ENCODE data around the gene TEKT5. TPM values are rescaled to one million over a fixed set of nuclear protein-coding genes. Genes with fewer than 3 reads are reported as not detected.
"Not testable (repeated sequence)": the region's sequence is repeated elsewhere in the genome, so short reads cannot be mapped to it uniquely, and the experiment has no call there.

The TEKT5 gene
- total RNA-seq, 1 donor from 2014 or later: not detected

DNA sequence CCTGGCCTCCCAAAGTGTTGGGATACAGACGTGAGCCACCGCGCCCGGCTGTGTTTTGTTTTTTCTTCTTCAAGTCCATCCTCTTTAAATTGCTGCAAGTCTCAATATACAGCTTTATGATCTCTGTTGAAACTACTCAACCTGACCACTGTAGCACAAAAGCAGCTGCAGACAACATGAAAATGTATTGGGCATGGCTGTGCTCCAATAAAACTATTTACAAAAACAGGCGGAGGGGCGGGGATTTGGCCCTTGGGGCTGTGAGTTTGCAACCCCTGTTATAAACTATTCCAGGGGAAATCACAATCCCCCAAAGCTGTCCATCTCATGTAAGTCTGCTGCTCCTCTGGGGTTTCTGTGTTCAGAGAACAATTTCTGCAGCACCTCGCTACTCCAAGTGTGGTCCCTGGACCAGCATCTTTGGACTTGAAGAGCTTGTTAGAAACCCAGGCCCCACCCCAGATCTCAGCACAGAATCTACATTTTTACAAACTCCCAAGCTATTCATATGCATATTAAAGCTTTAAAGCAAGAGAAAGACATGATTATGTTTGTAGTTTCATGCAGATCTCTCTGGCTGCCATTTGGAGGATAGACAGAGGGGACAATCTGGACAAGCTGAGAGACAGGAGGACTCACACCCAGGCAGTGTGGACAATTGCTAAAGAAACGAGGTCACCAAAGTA, 33.6 kb downstream of the TEKT5 start:
- no peak for DNase-seq (ENCODE audit: low read depth in 2 of 2)

DNA sequence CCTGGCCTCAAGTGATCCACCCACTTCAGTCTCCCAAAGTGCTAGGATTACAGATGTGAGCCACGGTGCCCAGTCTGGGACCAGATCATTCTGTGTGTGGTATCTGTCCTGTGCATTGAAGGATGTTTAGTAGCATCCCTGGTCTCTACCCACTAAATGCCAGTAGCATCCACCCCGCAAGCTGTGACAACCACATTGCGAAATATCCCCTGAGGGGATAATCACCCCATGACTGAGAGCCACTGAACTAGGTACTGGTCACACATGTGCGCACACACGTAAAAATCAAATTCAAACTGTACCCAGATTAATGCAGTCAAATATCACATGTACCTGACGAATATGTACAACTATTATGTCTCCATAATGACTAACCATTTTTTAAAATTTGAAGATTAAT, 35.8 kb downstream of the TEKT5 start:
- DNase-seq (ENCODE audit: low read depth in 2 of 2): no peak

DNA sequence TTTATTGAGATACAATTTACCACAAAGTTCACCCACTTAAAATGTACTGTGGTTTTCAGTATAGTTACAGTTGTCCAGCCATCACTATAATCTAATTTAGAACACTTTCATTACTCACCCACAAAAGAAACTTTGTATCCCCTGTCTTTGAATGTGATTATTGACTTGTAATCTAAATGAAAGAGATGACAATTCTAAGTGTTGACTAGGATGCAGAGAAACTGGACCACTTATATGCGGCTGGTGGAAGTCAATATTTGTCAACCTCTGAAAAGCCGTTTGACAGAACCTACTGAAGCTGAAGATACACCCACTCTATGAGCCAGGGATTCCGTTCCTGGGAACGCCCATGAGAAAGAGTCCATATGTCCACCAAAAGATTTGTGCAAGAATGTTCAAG, 36.8 kb downstream of the TEKT5 start:
- no peak for DNase-seq (ENCODE audit: low read depth in 2 of 2)

DNA sequence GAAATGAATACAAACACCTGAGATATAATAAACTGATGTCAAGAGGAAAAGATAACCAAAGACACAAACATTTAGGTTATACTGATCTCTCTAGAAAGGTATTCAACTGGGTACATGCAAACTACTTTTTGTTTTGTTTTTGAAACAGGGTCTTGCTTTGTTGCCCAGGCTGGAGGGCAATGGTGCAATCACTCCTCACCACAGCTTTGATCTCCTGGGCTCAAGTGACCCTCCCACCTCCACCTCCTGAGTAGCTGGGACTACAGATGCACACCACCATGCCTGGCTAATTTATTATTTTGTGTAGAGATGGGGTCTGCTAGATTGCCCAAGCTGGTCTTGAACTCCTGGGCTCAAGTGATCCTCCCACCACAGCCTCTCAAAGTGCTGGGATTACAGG, 38.1 kb downstream of the TEKT5 start:
- no peak for DNase-seq (ENCODE audit: low read depth in 2 of 2)

DNA sequence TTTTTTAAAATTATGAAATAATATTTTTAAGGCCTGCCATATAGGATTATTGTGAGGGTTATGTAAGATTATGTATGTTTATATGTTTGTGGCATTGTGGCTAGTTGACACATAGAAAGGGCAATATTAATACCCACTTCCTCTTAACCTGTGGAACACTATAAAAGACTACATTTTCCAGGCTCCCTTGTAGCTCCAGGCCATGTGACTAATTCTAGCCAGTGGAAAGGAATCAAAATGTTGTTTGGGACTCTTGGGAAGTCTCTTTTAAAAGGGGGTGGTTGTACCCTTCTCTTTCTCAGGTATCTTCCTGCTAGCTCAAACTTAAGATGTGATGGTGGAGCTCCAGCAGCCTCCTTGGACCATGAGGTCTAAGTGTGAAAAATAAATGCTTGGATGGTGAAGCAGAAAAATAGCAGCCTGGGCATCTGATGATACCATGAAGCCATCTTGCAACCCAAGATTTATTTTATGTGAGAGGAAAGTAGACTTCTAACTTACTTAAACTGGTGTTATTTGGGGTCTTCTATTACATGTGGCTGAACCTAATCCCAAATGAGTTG, 39.2 kb downstream of the TEKT5 start:
- no peak for DNase-seq (ENCODE audit: low read depth in 2 of 2)

DNA sequence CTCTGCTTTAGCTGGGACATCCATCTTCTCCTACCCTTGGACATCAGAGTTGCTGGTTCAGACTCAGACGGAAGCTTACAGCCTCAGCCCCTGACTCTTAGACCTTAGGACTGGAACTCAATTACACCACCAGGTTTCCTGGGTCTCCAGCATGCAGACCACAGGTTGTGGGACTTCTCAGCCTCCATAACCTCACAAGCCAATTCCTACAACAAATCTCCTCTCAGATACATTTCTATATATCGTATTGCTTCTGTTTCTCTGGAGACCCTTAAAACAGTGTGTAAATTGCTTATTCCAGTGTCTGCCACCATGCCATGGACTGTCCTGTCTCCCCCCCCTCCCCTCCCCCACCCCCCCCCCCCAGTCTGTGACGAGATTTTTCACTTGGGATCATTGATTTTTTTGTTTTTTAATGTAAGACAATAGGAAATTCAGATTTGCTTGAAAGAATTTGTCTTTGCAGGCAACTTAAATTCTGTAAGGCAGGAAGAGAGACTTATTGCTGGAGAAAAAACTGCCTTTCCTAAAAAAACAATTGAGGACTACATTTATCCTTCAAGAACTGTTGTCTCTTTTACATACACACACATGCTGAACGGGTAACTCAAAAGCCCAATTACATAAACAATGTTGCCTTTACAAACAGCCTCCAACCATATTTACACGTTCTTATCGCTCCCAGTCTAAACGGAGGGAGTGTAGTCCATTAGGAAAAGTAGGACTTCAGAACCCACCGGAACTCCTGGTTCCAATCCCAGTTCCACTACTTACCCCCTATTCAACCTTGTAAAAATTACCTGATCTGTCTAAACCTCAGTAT, 39.9 kb downstream of the TEKT5 start:
- no peak for DNase-seq (ENCODE audit: low read depth in 2 of 2)

DNA sequence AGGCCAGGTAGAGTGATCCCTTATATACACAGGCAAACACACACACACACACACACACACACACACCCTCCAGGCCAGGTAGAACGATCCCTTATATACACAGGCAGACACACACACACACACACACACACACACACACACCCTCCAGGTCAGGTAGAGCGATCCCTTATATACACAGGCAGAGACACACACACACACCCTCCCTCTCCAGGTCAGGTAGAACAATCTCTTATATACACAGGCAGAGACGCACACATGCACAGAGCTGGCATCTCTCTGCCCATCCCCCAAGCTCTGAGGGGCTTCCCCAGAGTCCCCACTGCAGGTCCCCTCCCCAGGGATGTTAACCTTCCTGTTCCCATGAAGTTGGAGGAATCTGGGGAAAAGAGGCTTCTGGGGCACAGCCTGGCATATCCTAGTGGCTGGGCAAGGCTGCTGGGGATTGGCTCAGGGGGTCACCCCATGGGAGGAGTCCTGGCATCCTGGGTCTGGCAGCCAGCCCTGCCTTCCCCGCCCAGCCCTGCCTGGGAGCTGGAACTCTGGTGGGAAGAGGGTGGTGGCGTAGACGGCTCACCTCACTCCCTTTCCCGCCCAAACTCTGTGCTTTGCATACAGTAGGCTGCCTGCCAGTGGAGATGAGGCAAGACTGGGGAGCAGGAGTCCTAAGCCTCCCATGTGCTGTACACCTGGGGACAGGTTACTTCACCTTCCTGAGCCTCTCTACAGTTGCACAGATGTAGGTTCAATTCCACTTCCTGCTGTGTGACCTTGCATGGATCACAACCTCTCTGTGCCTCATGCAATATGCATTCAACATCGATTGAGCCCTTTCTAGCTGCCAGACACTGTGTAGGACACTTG, 41.8 kb downstream of the TEKT5 start:
- DNase-seq (ENCODE audit: low read depth in 2 of 2): no peak

DNA sequence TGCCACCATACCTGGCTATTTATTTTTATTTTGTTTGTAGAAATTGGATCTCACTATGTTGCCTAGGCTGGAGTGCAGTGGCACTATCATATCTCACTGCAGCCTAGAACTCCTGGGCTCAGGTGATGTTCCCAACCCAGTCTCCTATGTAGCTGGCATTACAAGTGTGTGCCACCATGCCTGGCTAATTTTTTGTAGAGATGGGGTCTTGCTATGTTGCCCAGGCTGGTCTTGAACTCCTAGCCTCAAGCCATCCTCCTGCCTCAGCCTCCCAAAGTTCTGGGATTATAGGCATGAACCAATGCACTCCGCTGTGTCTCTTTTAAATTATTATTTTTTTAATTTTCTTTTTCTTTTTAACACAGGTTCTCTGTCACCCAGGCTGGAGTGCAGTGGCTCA, 45.6 kb downstream of the TEKT5 start:
- DNase-seq (ENCODE audit: low read depth in 2 of 2): not testable (repeated sequence)

DNA sequence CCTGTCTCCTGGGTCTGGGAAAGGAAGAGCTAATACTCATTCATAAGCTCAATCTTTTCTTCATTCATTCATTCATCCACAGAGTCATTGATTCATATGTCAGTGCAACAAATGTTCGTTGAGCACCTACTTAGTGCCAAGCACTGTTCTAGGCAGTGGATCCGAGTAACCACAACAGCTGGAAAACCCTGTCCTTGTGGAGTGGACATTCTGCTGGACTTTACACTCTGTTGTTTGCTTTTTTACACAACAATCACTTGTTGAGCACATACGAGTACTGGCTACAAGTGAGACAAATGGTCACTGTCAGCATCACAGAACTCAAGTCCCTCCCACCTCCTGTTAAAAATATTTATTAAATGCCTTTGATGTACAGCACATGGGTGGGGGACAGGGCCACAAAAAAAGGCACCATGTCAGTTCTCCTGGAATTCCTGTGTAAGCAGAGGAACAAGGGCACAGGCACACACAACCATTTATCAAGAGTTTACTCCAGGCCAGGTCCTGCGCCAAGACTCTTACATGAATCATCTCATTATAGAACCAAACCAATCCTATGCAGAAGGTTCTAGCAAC, 46.9 kb downstream of the TEKT5 start:
- DNase-seq (ENCODE audit: low read depth in 2 of 2): no peak

DNA sequence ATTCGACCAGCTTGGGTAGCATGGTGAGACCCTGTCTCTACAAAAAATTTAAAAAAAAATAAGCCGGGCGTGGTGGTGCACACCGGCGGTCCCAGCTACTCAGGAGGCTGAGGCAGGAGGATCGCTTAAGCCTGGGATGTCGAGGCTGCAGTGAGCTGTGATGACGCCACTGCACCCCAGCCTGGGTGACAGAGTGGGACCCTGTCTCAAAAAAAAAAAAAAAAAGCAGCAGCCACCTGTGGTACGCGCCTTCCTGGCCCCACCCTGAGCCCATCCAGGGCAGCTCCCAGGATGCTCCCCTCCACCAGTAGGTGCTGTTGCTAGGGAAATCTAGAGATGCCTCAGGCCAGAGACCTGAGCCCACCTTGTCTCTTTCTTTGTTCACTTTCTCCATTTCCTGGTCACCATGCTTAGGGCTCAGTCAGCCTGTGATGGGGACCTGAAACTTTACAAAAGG, 47.4 kb downstream of the TEKT5 start:
- no peak for DNase-seq (ENCODE audit: low read depth in 2 of 2)

DNA sequence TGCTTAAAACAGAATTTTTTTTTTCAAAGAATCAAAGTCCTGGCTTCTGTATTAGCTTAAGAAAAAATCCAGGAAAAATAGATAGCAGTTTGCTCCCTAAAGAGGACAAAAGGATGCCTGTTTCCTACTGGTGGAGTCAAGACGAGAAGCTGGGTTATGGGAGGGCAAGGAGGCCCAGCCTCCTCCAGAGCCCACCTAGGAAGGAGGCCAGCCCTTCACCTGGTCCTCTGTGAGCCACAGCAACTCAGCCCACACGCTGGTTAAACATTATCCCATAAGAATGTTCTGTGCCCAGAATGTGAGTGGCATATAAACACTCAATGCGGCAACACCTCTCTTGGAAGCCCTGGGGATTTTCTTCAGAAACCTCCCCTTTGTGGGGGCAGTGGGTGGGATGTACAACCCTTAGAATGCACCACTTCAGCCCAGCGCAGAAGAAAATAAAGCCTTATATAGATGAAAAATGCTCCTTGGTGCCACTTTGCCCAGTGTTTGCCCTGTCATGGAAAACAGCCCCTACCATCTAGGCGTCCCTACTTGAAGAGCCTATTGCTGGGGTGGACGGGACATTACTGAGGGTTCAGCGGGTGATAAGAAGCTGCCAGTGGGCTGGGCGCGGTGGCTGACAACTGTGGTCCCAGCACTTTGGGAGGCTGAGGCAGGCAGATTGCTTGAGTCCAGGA, 48.0 kb downstream of the TEKT5 start:
- DNase-seq (ENCODE audit: low read depth in 2 of 2): no peak

DNA sequence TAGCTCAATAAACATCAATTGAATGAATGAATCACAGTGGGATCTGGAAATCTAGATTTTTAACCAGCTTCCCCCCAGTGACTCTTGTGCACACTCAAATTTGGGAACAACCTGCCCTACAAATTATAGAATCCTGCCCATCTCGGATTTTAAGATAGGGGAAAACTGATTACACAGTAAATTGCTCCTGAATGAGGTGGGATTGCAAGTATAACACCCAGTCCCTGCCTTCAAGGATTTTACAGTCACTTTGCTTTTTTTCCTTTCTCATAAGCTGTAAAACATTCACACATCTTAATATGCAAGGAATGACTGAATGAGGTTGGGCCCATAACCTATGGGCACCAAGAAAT, 48.5 kb downstream of the TEKT5 start:
- no peak for DNase-seq (ENCODE audit: low read depth in 2 of 2)

DNA sequence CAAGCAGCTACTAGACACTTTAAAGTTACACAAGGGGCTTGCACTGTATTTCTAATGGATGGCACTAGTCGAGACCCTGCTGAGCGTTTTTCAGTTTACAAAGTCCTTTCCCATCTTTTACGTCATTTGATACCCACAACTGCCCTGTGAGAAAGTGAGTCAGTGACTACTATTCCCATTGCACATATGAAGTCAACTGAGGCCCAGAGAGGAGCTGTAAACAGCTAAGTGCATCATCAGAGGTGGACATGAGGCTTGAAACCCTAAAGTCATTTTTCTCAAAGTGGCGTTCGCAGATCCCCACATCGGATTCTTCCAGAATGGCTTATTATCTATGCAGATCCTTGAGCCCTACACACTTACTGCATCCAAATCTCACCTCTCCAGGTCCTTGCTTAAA, 50.6 kb downstream of the TEKT5 start:
- DNase-seq (ENCODE audit: low read depth in 2 of 2): no peak

DNA sequence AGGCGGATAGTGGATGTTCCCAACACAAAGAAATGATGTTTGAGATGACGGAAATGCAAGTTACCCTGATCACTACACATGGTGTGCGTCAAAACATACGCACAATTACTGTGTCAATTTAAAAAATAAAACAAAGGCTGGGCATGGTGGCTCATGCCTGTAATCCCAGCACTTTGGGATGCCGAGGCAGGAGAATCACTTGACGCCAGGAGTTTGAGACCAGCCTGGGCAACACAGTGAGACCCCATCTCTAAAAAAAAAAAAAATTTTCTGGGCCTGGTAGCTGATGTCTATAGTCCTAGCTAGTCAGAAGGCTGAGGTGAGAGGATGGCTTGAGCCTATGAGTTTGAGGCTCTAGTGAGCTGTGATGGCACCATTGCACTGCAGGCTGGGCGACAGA, 51.8 kb downstream of the TEKT5 start:
- DNase-seq (ENCODE audit: low read depth in 2 of 2): no peak

DNA sequence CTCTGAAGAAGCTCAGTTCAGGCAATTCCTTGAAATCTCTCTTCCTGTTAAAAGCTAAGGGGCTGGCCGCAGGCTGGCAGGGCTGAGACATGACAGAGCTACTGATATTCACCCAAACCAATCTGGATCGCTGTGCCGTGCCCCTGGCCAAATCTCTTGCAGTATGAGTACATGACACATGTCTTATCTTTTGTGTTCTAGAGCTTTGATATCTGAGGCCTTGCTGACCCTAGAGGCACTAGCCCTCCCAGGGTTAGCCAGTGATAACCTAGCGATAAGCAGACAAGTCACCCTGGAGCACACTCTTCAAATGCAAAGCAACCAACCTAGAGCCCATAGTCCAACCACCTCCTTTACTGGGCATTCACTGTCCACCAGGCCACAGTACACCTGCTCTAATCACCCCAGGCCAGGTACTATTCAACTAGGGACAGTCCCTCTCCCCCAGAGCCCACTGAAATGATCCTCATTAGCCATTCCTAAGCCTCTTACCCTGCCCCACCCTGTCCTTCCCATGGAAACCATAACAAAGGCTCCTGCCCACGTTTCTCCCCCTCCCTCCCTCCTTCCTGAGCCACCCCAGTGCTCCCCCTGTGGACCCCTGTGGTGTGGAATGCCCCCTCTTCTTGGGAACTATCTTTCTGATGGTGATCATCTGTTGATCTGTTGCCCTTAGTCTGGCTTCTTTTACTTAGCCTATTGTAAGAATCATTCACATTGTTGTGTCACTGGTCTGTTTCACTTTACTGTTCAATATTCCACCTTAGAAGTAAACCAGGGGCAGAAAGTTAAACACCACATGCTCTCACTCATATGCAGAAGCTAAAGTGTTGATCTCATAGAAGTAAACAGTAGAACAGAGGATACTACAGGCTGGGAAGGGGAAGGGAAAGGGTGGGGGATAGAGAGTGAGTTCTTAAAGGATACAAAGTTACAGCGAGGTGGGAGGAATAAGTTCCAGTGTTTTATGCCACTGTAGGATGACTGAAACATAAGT, 52.5 kb downstream of the TEKT5 start:
- DNase-seq (ENCODE audit: low read depth in 2 of 2): no peak

DNA sequence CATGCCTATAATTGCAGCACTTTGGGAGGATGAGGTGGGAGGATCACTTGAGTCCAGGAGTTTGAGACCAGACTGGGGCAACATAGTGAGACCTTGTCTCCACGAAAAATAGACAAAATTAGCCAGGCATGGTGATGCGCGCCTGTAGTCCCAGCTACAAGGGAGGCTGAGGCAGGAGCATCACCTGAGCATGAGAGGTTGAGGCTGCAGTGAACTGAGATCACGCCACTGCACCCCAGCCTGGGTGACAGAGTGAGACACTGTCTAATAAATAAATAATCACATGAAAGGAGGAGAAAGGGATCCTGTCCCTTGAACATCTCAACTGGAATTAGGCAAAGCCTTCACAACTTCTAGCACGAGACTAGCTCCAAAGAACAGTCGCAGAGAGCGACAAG, 53.2 kb downstream of the TEKT5 start:
- no peak for DNase-seq (ENCODE audit: low read depth in 2 of 2)

DNA sequence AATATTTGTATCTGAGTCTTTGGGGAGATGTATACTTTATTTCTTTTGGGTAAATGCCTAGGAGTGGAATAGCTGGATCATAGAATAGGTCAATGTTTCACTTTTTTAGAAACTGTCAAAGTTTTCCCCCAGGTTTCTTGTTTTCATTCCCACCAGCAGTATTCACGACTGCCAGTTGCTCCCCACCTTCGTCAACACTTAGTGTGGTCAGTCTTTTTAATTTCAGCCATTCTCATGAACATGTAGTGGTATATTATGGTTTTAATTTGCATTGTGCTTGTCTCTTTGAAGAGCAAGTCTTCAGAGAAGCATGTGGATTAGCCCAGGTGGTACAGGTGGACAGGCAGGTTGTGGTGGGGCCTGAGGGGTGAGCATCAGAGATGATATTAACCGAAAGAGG, 53.8 kb downstream of the TEKT5 start:
- DNase-seq (ENCODE audit: low read depth in 2 of 2): no peak

DNA sequence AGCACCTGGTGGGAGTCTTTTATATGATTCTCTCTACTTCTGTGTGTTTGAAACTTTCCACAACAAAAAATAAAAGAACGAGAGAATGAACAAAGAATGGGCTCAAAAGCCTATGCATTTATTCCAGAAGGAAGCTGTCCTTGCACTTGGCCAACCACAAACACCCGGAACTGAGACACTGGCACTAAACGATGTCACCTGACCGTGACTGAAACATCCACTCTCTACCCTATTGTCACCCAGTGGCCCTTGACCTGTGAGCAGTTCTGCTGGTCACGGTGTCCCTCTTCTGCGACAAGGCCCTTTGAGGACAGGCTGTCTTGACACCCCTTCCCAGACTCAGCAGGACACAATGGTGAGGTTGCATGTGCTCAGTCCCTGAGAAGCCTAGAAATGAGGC, 56.6 kb downstream of the TEKT5 start:
- DNase-seq (ENCODE audit: low read depth in 2 of 2): no peak

DNA sequence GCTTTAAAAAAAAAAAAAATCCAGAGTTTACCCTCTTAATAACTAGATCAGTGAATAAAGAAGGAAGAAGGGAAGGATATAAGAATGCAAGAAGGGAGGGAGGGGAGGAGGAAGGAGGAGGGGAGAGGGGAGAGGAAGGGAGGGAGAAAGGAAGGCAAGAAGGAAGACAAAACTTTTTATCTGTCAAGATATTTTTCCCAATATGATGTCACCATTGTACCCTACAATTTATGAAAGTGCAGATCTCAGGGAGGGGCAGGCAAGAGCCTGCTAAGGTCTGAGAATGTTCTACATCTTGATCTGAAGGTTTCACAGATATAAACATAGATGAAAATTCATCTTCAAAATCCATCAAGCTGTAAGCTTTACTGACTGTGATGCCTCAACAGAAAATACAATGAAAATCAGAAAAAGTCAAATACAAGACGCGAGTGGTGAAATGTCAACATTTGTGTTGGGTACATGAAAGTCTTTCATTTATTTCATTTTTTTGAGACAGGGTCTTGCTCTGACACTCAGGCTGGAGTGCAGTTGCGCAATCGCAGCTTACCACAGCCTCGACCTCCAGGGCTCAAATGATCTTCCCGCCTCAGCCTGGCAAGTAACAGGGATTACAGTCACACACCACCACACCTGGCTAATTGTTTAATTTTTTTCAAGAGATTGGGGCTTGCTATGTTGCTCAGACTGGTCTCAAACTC, 57.2 kb downstream of the TEKT5 start:
- DNase-seq (ENCODE audit: low read depth in 2 of 2): no peak
